GM21717 (cell line): ENCODE results near the gene TBC1D21.

Source experiments
- ATAC-seq: cut with Tn5 transposase; IDR thresholded peaks from one replicate; pipeline ENCODE4 v1.9.1; 2021; ENCODE audit warnings: mild to moderate bottlenecking, moderate library complexity; ENCODE audit not compliant: unreplicated experiment

TBC1D21 gene, protein sequence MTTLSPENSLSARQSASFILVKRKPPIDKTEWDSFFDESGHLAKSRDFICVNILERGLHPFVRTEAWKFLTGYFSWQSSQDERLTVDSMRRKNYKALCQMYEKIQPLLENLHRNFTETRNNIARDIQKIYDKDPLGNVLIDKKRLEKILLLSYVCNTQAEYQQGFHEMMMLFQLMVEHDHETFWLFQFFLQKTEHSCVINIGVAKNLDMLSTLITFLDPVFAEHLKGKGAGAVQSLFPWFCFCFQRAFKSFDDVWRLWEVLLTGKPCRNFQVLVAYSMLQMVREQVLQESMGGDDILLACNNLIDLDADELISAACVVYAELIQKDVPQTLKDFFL

DNA sequence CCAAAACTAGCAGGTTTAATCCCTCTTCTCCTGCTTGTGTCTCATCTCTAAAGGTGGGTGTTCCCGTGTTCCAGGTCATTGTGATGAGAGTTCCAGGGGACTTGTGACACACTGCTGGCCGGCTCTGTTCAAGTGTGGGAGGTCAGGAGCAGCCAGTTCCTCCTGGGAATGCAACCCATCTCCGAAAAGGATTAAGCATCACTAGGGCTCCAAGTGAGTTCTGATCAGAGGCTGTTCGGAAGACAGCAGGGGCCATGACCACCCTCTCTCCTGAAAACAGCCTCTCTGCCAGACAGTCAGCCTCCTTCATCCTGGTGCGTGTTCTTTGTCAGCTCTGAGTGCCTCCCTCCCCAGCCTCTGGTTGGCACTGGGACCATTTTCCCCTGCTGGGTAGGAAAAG is at the start of gene TBC1D21:
Gene TBC1D21 (plus strand): TSS at position 109 of the 400 bp plus-strand sequence. CDS start 146 bp downstream, at position 255.
- no peak for ATAC-seq

DNA sequence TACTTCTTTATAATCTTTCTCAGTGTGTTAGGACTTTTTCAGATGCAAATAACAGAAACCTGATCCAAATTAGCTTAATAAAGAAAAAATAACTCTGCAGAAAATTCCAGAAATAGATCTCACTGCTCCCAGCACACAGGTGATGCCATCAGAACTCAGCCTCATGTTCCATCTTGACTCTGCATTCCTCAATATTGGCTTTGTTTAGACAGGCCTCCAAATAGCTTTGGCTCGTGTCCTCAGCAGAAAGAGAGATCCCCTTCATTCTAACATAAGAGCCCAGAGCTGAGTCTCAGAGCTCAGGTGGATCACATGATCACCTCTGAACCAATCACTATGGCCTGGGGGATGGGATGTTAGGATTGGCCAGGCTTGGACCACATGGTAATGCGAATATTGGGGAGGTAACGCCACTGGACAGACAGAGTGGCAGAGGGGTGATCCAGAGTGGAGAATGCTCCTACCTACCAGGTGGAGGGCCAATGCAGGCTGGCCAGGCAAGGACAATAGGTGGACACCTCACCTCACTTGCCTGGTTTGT is 46.6 kb upstream of the TBC1D21 start:
- ATAC-seq, result no peak

DNA sequence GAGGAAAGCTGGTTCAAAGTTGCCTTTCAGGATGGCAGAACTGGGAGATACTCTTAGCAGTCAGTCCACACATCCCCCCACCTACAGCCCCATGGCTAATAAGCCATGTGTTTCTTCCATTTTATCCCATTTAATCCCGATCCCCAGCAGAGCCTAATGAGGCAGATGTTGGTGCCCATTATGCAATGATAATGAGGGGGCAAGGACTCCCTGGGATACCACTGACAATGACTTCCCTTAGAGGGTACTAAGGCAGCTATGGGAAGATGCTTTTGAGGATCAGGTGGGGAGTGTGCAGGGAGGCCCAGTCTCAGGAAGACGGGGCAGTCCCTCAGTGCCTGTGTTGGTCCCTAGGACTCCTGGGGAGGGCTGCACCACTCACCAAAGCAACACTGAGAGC is 43.8 kb upstream of the TBC1D21 start:
- no peak for ATAC-seq

DNA sequence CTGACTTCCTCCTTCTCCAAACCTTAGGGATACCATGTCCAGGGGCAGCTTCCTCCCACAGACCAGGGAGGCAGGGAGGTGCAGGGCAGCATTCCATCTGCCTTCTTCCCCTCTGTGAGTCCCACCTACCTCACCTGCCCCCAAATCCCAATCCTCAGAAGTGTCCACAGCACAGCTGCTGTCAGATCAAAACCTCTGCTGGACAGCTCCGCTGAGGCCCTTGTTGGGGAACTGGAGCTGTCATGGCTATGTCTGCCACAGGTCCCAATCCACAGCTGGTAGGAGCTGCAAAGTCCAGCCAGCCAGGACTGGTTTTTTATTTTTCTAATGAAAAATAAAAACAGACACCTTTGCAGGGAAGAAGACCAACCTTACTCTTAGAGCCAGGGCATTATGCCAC is 40.7 kb upstream of the TBC1D21 start:
- ATAC-seq, result no peak

DNA sequence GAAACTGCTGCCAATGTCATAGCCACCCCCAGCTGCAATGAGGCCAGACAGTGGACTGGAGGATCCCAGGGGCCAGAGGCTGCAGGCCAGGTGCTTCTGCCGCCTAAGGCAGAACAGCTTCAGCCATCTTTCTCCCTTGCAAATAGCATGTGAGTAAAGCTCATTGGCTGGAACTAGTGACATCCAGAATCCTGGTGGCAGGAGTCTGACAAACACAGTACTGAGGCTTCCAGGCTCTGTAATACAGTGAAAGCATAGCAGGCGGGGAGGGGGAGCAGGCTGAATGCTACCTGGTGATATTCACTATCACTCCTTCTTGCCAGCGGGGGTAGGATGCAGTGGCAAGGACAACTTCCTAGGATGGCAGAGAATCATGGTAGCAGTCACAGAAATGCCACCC is 36.5 kb upstream of the TBC1D21 start:
- no peak for ATAC-seq

DNA sequence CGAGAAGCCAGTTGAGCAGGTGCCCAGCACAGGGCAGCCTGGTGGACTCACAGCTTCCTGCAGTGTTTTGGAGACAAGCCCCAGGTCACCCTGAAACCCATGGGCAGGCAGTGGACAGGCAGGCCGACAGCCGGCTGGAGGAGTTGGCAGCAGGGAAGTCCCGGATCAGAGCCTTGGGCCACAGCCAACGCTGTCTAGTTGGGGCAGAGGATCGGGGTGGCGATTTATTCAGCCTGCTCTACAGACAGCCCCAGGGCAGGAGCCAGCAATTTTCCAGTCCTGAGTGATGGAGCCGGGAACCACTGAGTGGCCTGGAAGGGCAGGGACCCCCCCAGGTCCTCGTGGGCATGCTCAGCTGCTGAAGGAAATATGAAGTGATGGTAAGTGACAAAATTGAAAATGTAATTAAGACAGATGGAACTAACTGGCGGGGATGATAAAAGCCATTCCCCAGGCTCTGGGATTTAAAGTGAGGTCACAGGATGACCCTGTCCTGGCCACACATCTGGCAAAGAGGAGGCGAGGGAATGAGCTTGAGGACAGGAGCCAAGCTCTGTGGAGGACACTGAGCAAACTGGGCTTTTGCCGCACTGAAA is 34.4 kb upstream of the TBC1D21 start:
- ATAC-seq, result no peak

DNA sequence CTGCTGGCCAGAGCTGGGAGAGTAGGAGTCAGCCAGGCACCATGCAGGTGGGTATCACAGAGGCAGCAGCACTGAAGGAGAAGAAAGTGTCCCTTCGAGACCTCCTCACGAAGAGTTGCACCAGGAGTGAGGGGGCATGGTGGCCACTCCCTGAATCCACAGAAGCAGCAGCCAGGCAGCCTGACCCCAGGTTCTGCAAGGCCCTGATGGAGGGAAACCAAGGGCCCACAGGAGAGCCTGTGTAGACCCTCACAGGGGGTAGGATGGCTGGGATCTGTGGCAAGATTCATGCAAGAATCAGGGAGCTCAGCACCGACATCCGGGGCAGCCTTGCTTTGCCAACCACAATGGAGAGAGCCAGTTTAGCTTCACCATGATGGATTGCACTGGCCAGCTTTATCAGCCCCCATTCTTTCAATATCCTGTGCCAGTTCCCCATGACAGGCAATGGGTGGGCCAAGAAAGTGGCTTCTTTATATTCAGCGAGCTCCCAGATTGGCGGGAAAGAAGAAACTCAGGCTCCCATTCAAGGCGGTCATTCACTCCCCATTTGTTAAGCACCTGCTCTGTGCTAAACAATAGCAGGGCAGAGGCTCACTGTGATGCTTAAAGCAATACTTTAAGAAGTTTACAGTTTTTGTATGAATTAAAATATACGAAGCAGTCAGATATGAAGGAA is 33.5 kb upstream of the TBC1D21 start:
- ATAC-seq, result no peak

DNA sequence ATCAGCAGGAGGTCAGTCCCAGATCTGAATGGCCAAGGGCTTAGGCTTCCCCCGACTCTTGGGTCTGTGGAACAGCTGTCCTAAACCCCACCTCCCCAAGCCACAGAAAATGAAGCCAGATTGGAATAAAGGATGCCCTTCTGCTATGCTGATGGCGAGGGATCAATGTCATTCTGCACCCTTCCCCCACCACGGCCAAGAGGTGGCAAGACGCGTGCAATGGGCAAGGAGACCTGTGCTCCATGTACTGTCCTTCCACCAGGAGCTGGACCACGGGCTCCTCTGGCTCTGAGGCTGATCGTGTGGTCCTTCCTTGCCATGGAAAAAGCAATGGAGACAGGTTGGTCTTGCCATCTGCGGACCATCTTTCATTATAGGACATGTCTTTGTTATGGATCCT is 32.6 kb upstream of the TBC1D21 start:
- ATAC-seq, result no peak

DNA sequence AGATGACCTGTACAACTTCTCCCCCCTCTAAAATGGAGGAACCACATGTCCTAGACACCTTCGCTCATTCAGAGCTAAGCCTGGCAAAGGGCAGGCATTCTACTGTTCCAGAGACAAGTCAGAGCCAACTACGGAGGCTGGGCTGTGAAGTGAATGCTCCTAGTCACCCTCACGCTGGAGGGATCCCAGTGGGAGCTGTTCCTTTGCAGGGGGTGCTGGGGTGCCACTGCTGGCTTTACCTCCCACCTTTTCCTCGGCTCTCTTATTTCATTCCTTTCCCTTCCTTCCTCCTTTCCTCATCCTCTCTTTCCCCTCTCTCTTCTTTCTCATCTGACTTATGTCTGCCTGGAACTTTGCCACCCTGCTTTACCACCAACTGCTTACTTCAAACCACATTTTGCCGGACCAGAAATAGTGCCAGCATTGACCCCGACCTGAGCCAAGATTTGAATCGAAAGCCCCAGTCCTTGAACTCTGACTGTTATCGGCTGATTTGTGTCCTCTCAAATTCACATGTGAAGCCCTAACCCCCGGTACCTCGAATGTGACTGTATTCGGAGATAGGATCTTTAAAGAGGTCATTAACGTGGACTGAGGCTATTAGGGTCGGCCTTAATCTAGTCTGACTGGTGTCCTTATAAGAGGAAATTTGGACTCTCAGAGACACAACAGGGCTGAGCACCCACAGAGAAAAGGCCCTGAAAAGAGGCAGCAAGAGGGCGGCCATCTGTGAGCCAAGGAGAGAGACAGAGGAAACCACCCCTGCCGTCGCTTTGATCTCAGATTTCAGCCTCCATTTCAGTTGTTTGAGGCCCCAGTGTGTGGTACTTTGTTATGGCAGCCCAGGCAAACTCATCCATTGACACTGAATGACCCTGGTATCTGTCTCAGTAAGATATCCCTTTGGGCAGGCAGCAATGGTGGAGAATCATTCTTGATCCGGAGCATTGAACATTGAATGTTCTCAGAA is 31.3 kb upstream of the TBC1D21 start:
- ATAC-seq, result no peak

DNA sequence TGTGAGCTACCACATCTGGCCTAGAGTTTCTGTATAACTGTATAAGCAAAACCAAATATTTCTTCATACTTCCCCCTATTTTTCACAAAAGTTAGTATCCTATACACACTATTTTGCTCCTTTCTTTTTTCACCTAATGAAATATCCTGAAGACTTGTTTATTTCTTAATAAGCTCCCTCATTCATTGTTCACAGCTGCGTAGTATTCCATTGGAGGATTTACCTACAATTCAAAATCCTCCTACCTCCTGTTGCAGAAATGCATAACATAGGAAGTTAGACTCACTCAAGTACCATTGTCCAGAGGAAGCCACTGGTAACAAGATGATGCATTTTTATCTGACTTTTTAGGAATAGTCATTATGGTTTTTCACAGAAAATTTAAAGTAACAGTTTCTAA is 29.6 kb upstream of the TBC1D21 start:
- ATAC-seq, result no peak

DNA sequence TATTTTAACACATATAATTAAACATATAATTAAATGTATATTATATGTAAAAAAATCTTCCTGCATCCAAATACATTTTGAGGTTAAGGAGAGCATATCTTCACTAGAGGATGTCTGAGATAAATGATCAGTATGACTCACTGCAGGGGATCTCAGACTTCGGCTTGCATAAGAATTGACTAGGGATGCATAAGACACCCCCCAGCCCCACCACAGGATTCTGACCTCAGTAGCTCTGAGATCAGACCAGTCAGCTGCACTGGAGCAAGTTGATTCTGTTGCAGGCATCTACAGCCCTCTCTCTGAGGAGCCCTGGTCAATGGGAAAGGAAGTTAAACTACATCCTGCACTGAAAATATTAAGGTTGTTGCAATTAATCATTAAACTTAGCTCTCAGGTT is 29.0 kb upstream of the TBC1D21 start:
- no peak for ATAC-seq

DNA sequence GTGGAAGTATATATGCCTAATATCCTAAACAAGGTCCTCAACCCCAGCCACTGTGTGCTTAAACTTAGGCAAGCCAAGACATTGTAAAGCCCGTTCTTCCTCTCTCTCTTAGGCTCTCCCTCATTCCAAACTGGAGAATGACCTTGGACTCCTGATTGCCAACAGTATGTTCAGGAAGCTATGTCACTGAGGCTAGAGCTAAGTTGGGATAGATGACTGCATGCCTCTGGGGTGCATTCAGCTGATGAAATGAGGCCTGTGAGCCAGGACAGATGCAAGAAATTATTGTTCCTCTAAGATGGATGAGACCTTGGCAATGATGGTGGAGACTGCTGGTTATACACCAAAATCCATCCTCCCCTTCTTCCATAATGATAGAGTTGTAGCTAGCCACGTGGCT is 27.9 kb upstream of the TBC1D21 start:
- ATAC-seq, result no peak

DNA sequence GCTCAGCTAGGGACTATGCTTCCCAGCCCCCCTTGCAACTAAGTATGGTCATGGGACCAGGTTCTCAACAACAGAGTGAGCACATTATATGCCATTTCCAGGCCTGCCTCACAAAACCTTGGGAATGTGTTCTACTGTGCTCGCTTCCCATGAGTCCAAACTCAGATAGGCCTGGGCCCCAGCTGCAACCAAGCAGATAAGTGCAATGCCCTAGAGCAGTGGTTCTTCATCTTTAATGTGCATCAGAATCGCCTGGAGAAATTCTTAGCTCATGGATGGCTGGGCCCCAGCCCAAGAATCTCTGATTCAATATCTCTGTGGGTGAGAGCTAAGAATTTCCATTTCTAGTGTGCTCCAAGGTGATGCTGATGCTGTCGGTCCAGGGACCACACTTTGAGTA is 27.5 kb upstream of the TBC1D21 start:
- no peak for ATAC-seq

DNA sequence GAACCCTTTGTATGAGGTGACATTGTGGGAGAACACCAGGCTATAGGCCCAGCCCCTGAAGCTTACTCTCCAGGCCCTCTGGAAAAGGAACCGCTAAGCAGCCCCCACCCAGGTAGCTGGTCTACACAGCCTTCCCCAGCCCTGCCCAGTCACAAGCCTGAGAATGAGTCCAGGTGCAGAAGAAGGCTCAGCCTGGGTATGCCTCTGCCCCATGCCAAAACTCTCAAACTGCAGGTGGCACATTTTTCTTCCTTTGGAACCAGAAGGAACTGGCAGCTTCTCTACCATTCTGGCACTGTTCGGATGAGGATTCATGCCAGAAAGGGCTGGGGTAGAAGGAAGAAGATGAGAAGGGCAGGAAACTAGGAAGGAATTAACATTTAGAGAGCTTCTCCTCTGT is 23.7 kb upstream of the TBC1D21 start:
- ATAC-seq, result no peak

DNA sequence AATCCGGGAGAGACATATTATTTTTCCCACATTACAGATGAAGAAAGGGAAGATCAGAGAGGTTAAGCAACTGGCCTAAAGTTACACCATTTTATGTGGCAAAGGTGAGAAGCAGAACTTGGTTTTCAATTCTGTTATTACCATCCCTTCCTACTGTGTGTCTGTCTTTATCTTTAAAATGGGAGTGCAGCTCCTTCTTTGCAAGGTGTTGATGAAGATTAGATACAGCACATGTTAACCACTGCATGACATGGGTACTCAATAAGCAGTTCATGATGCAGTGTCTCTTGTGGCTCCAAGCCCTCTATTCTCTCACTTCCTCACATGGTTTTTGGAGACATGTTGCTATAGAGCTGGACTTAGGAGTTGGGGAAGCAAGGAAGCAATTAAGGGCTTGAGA is 23.1 kb upstream of the TBC1D21 start:
- no peak for ATAC-seq

DNA sequence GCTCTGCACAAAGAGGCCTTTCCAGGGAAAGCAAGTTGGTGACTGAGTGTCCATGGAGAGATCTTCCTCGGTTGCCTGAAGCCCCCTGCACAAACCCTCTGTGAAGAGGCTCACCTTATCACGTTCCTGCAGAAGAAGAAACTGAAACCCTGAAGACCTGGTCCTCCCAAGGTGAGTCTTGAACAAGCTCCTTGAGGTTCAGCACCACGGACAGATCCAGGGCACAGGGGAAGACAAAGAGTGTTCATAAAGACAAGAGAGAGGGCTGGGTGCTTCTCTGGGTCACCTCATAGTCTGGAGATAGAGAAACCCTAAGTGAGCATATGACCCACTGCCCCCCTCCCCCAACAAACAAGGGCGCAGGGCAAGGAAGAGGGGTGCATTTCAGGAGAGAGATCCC is 21.7 kb upstream of the TBC1D21 start:
- no peak for ATAC-seq

DNA sequence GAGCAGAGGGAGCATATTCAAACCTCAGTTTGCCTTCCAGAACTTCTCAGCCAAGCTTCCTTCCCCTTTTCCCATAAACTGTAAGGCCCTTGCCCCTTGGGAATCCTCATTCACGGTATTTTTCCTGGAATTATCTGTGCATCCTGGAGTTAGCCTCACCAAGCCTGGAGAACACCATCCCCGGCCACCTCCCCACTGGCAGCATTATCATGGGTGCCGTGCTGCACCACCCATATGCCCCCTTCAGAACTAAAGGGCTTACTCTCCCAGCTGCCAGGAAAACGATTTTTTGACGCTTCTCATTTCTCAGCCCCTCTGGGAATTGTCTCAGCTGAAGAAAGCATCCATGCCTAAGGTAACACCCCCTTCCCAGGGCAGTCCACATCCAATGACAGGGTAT is 20.9 kb upstream of the TBC1D21 start:
- no peak for ATAC-seq

DNA sequence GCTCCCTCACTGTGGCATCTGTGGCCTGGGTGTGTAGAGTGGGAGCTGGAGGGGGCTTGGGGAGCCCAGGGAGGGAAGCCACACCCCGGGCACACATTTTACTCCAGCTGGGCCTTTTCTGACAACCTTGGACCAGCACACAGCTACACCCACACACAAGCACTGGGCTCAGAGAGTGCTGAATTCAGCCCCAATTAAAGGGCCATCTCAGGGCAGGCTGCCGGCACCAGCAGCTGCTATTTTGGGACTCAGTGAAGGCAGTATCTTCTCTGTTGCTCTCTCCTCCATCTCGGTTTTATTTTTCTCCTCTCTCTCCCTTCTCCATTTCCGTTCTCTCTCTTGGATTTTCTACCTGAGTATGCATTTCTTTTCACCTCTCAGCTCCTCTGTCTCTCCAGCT is 19.1 kb upstream of the TBC1D21 start:
- ATAC-seq, result no peak

DNA sequence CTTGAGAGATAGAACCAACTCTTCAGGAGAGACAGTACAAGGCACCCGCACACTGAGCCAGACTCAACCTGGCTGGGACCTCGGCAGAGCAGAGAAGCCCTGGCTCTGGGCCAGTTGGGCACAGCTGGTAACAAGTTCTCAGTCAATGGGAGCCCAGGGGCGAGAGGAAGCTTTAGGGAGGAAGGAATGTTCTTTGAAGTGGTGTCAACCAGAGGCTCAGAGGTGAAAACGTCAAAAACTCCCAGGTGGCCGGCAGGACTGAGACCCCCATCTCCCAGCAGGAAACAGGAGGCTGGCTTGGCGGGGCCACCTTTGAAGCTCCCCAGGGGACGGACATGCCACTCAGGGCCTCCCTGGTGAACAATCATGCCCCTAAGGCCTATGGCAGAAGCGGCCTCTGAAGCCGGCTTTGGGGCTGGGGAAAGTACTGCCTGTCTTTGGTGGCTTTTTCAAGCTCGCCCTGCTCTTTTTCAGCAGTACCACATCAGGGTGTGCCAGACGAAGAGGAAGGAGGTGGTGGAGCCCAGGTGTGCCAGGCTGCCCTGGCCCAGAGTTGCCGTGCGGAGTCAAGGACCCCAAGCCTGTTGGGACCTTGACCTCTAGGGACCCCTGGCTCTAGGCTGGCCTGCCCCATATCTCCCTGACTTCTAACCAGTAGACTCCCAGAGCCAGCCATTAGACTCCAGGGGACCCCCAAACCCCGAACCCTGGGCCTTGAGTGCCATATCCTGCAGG is 16.7 kb upstream of the TBC1D21 start:
- ATAC-seq, result no peak
